Measurements from ENCODE around the gene PRM2. TPM values are rescaled to one million over a fixed set of nuclear protein-coding genes. Genes with fewer than 3 reads are reported as not detected.
A peak's percentile ranks its signal among the peaks of the same experiment; 100 is the strongest.

The PRM2 gene
- total and polyA plus RNA-seq, 2 of the 8 experiments (the other 6 are each of a cell fraction or from before 2014, with no cell fraction given): not detected

GRCh38 chr16:11277607-11278337, 1.5 kb upstream of the PRM2 start:
- H3K23ac ChIP-seq (ENCODE audit: insufficient read length): no peak overlapping the region
- WGBS, 2 experiments (ENCODE audit: extremely low coverage in 1 of 2, insufficient coverage in 1 of 2, insufficient read length in 1 of 2, insufficient replicate concordance in 2 of 2, low coverage in 1 of 2, low lambda C conversion rate in 2 of 2, missing lambda C conversion rate in 1 of 2): 89% methylated on average over 12 of the region's 12 CpGs; no CpG with 5 or more reads in 1 of the 2 experiments
- no peak overlapping the region for H3K9ac ChIP-seq (replicated peaks in 1 of 4; ENCODE audit: extremely low read depth in 1 of 4, low read depth in 3 of 4, low read length in 3 of 4)
- POLR2A ChIA-PET (ENCODE audit: partially characterized antibody): no interaction called here
- no peaks in the 10 kb centered on the region for H3K36me3 ChIP-seq (ENCODE audit: control insufficient read depth in 2 of 4, insufficient read depth in 4 of 4, low read length in 3 of 4)
- H3K27ac ChIP-seq (ENCODE audit: low read depth, low read length): no peak overlapping the region
- H3K4ac ChIP-seq (replicated peaks; ENCODE audit: insufficient read length, low read depth, low read length): no peak overlapping the region
- H3K79me2 ChIP-seq (ENCODE audit: control insufficient read depth in 1 of 2, insufficient read depth in 2 of 2, low read length in 2 of 2): no peaks in the 10 kb centered on the region
- no peak overlapping the region for H3K18ac ChIP-seq (ENCODE audit: extremely low read depth, low read length)
- no peak overlapping the region for H3K4me3 ChIP-seq (ENCODE audit: extremely low read depth in 1 of 4, insufficient read depth in 2 of 4, low read depth in 3 of 4, low read length in 4 of 4)
- no peak overlapping the region for H2BK12ac ChIP-seq (ENCODE audit: low read depth, low read length)
- H3K23me2 ChIP-seq (ENCODE audit: low read depth, low read length): no peaks in the 10 kb centered on the region
- H3K9me3 ChIP-seq (ENCODE audit: insufficient read depth in 2 of 2, low read depth in 1 of 2, low read length in 1 of 2): no peaks in the 10 kb centered on the region
- no peak overlapping the region for H2BK120ac ChIP-seq (replicated peaks; ENCODE audit: low read depth, low read length)
- no peak overlapping the region for H3K4me2 ChIP-seq (ENCODE audit: insufficient read depth in 1 of 2, low read depth in 2 of 2, low read length in 2 of 2)
- FAIRE-seq (no peak), DNase-seq (ENCODE audit: low read depth in 1 of 2, low spot score in 2 of 2) (no peak)
- H3K56ac ChIP-seq (replicated peaks; ENCODE audit: insufficient read length, low read depth, low read length): no peak overlapping the region
- no peak overlapping the region for H2BK20ac ChIP-seq (ENCODE audit: low read length)
- CTCF ChIA-PET (ENCODE audit: partially characterized antibody): interaction anchor here (0.7 to 1.6 kb wide), 2 partner anchors 17 to 24 kb away, joined by 3 to 5 read pairs; no protein-coding TSS in a partner anchor
- no peaks in the 10 kb centered on the region for H3K79me1 ChIP-seq (ENCODE audit: low read depth, low read length)
- H2AFZ ChIP-seq (ENCODE audit: low read length): no peak overlapping the region
- no peaks in the 10 kb centered on the region for H3K27me3 ChIP-seq (replicated peaks in 1 of 4; ENCODE audit: control insufficient read depth in 3 of 4, extremely low read depth in 1 of 4, insufficient read depth in 3 of 4, low read length in 3 of 4)
- peaks cover 0 to 5% (median 2%) of the 10 kb centered on the region in 4 experiments; a peak in 2 of 7 replicates for H3K4me1 ChIP-seq (replicated peaks in 1 of 4; ENCODE audit: control insufficient read depth in 3 of 4, insufficient read depth in 4 of 4, low read length in 3 of 4)
- no peak overlapping the region for H2AK5ac ChIP-seq (ENCODE audit: low read depth, low read length)
- H4K91ac ChIP-seq (replicated peaks; ENCODE audit: insufficient read length, low read length): no peak overlapping the region
- H4K20me1 ChIP-seq (replicated peaks in 1 of 2; ENCODE audit: control insufficient read depth in 1 of 2, insufficient read depth in 2 of 2, low read length in 2 of 2): no peaks in the 10 kb centered on the region
- no peak overlapping the region for H3K14ac ChIP-seq (ENCODE audit: insufficient read length)
- H4K8ac ChIP-seq (ENCODE audit: extremely low read depth, insufficient read depth, low read length): no peak overlapping the region
- no peak overlapping the region for H4K5ac ChIP-seq (ENCODE audit: insufficient read length, low read depth, low read length)
- peak overlapping the region; percentile 72; the same call in 1 of the 2 replicates for H2BK15ac ChIP-seq (ENCODE audit: low read length)
- no peak overlapping the region for H2BK5ac ChIP-seq (ENCODE audit: low read depth, low read length)
- no peak for TF ChIP-seq ATF2 (IDR thresholded peaks at IDR 0.05; ENCODE audit: low read length)
- TF ChIP-seq SP2 (IDR thresholded peaks at IDR 0.05; ENCODE audit: low read length): no peak
- no peak for TF ChIP-seq CHD1 (IDR thresholded peaks at IDR 0.05; ENCODE audit: low read depth, low read length)
- no peak for TF ChIP-seq JUN (IDR thresholded peaks at IDR 0.05; ENCODE audit: low read depth, low read length)
- no peak for TF ChIP-seq POLR2AphosphoS5 (IDR thresholded peaks at IDR 0.05; ENCODE audit: low read depth, low read length)
- TF ChIP-seq SIN3A (conservative IDR thresholded peaks at IDR 0.05 in 1 of 2, IDR thresholded peaks at IDR 0.05 in 1 of 2; ENCODE audit: low read depth in 1 of 2, low read length in 2 of 2): no peak
- TF ChIP-seq TCF12 (IDR thresholded peaks at IDR 0.05; ENCODE audit: low read depth, low read length): no peak
- no peak for TF ChIP-seq CHD2 (IDR thresholded peaks at IDR 0.05; ENCODE audit: low read length)
- no peak for TF ChIP-seq BCL11A (IDR thresholded peaks at IDR 0.05; ENCODE audit: low read depth in 2 of 2, low read length in 2 of 2)
- TF ChIP-seq JUND (IDR thresholded peaks at IDR 0.05; ENCODE audit: low read length): no peak
- no peak for TF ChIP-seq SP4 (IDR thresholded peaks at IDR 0.05; ENCODE audit: low read length)
- no peak for TF ChIP-seq SIX5 (IDR thresholded peaks at IDR 0.05; ENCODE audit: low read depth, low read length)

Data from H1 (cell line).